GM21576 (cell line): Measurements from ENCODE around the gene UBE2A.

Experiments
- ATAC-seq: cut with Tn5 transposase; IDR thresholded peaks from one replicate; pipeline ENCODE4 v1.9.1; 2021; ENCODE audit warnings: mild to moderate bottlenecking, moderate library complexity; ENCODE audit not compliant: unreplicated experiment

Gene UBE2A

GRCh38 chrX:119606280-119607017 is 32.1 kb downstream of the UBE2A start, which contains the start of gene NKRF:
NKRF (minus strand) TSS chrX:119606424.
- peak; percentile 65 for ATAC-seq

GRCh38 chrX:119607018-119607389 is 32.6 kb downstream of the UBE2A start:
- no peak for ATAC-seq

GRCh38 chrX:119614776-119615175 is 40.4 kb downstream of the UBE2A start:
- no peak for ATAC-seq

GRCh38 chrX:119617517-119618164 is 43.3 kb downstream of the UBE2A start:
- peak; percentile 67 for ATAC-seq

- ATAC-seq: no peak
These were observed 44.1 kb downstream of the UBE2A start for GRCh38 chrX:119618439-119618838.

GRCh38 chrX:119622356-119623232 is 48.2 kb downstream of the UBE2A start:
- ATAC-seq: no peak

- no peak for ATAC-seq
These were observed 50.1 kb downstream of the UBE2A start for GRCh38 chrX:119624417-119624816.

GRCh38 chrX:119624951-119625668 is 50.7 kb downstream of the UBE2A start:
- ATAC-seq: no peak

GRCh38 chrX:119625843-119626242 is 51.5 kb downstream of the UBE2A start:
- no peak for ATAC-seq
